ENCODE results near the gene SLC5A7. TPM values are rescaled to one million over a fixed set of nuclear protein-coding genes. Genes with fewer than 3 reads are reported as not detected.

SLC5A7 gene
- total RNA-seq (0.88 TPM), polyA plus RNA-seq (ENCODE audit: insufficient read depth, low read depth, low replicate concordance) (0.75 TPM)
- long read RNA-seq, donor 1, result 0 reads
- long read RNA-seq, donor 2, result 0 reads
- long read RNA-seq, donor 3, result 0 reads
- long read RNA-seq, donor 4, result 0 reads
- long read RNA-seq, donor 5, result 0 reads
- long read RNA-seq, donor 6, result 0 reads
- long read RNA-seq, donor 7, partial matches to known transcripts, result 0 of 1 reads
- long read RNA-seq, donor 7, other reads (novel, unspliced or antisense), result 1 of 1 reads
- long read RNA-seq, donor 8, result 0 reads
- long read RNA-seq, donor 9, result 0 reads
- long read RNA-seq, donor 10, result 0 reads

DNA sequence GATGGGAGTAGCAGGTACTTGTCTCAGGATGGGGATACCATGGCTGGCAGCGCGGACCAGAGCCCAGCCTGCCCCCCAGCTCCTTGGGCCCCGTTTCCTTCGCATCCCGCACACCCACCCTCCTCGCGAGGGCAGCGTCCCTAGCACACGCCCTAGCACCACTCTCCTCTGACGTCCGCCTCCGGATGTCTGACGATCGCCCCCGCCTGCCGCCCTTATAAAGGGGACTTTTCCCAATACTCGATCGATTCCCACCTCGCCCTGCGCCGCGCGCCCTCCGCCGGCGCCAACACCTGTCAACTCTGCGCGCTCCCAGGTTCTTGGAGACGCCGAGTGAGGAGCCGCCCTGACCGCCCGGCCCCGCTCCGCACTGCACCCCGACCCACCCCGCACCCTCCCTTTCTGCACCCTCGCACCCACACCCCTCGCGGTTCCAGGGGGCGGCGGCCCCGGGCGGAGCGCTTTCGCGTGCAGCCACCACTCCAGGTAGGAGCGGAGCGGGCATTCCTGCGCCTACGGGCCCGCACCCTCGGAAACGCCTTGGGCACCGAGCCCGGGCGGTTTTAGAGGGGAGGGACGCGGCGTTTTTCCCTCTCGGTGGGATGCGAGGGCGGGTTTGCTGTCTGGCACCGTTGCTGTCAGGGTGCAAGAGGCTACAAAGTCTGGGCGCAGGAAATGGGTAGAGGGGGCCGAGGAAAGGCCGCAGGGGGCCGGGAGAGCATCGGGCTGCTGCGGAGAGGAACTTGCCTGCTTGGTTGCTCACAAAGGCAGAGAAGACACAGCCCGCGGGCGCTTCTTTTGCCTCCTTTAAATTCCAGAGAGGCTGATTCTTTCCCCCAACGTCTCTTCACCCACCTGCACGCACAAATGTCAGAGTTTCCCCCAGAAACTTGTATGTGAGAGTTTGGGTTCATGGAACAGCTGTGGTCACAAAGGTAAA, at the start of gene SLC5A7:
SLC5A7 (plus strand) TSS at position 247 of the 940 bp plus-strand sequence. CDS start 1,632 bp downstream, outside the sequence.
- Histone ChIP-seq H3K27me3 (ENCODE audit: control insufficient read depth, insufficient read depth, low read length) (peaks cover 12% of the 10 kb centered on the region), H3K9me3 (ENCODE audit: control insufficient read depth in 2 of 3, insufficient read depth in 1 of 3, low read length in 3 of 3) (no peaks in the 10 kb centered on the region), H3K4me1 (ENCODE audit: control insufficient read depth in 2 of 3, insufficient read depth in 2 of 3, low read depth in 1 of 3, low read length in 3 of 3) (no peaks in the 10 kb centered on the region), H3K4me3 (ENCODE audit: low read length in 3 of 3) (no peak within 1 kb of the TSS), H3K36me3 (ENCODE audit: control insufficient read depth in 2 of 3, insufficient read depth in 3 of 3, low read length in 3 of 3) (no peaks in the 10 kb centered on the region), H3K9ac (ENCODE audit: low read length in 3 of 3) (no peak within 1 kb of the TSS), H3K27ac (ENCODE audit: low read depth in 2 of 2, low read length in 2 of 2) (no peak within 1 kb of the TSS)
- DNase-seq (peak in 4 of 5 donors; percentile 19 to 28 (median 24)), FAIRE-seq (no peak)
- no peak for TF ChIP-seq CTCF (IDR thresholded peaks at IDR 0.05; ENCODE audit: borderline replicate concordance, extremely low read depth, insufficient read depth)
- intact Hi-C loops (cut with DNase I), result no loop called here

GRCh38 chr2:107961395-107961794, 24.9 kb upstream of the SLC5A7 start:
- no peak for TF ChIP-seq CTCF (IDR thresholded peaks at IDR 0.05; ENCODE audit: borderline replicate concordance, extremely low read depth, insufficient read depth)
- intact Hi-C loops (cut with DNase I), result no loop called here
- Histone ChIP-seq H3K4me3 (ENCODE audit: low read length in 3 of 3) (no peak overlapping the region), H3K27ac (ENCODE audit: low read depth in 2 of 2, low read length in 2 of 2) (no peak overlapping the region), H3K9me3 (ENCODE audit: control insufficient read depth in 2 of 3, insufficient read depth in 1 of 3, low read length in 3 of 3) (no peaks in the 10 kb centered on the region), H3K9ac (ENCODE audit: low read length in 3 of 3) (no peak overlapping the region), H3K27me3 (ENCODE audit: control insufficient read depth, insufficient read depth, low read length) (no peaks in the 10 kb centered on the region), H3K36me3 (ENCODE audit: control insufficient read depth in 2 of 3, insufficient read depth in 3 of 3, low read length in 3 of 3) (no peaks in the 10 kb centered on the region), H3K4me1 (ENCODE audit: control insufficient read depth in 2 of 3, insufficient read depth in 2 of 3, low read depth in 1 of 3, low read length in 3 of 3) (no peaks in the 10 kb centered on the region)
- DNase-seq (no peak), FAIRE-seq (no peak)

- no peak overlapping the region for H3K9ac ChIP-seq (ENCODE audit: low read length in 3 of 3)
- no peaks in the 10 kb centered on the region for H3K36me3 ChIP-seq (ENCODE audit: control insufficient read depth in 2 of 3, insufficient read depth in 3 of 3, low read length in 3 of 3)
- FAIRE-seq, result no peak
- H3K4me1 ChIP-seq (ENCODE audit: control insufficient read depth in 2 of 3, insufficient read depth in 2 of 3, low read depth in 1 of 3, low read length in 3 of 3), result no peaks in the 10 kb centered on the region
- no peaks in the 10 kb centered on the region for H3K9me3 ChIP-seq (ENCODE audit: control insufficient read depth in 2 of 3, insufficient read depth in 1 of 3, low read length in 3 of 3)
- H3K27ac ChIP-seq (ENCODE audit: low read depth in 2 of 2, low read length in 2 of 2), result no peak overlapping the region
- TF ChIP-seq CTCF (IDR thresholded peaks at IDR 0.05; ENCODE audit: borderline replicate concordance, extremely low read depth, insufficient read depth), result no peak
- intact Hi-C loops (cut with DNase I), result no loop called here
- no peak for DNase-seq
- H3K4me3 ChIP-seq (ENCODE audit: low read length in 3 of 3), result no peak overlapping the region
- no peaks in the 10 kb centered on the region for H3K27me3 ChIP-seq (ENCODE audit: control insufficient read depth, insufficient read depth, low read length)
Measured at GRCh38 chr2:107964185-107964584, 22.1 kb upstream of the SLC5A7 start.
